ENCODE data around the gene ATP5F1D. TPM values are rescaled to one million over a fixed set of nuclear protein-coding genes. Genes with fewer than 3 reads are reported as not detected.

The ATP5F1D gene
- total and polyA plus RNA-seq, 2 of the 13 experiments (the other 11 are each of a cell fraction or from before 2014, with no cell fraction given), result 39.4 to 78.7 TPM

DNA sequence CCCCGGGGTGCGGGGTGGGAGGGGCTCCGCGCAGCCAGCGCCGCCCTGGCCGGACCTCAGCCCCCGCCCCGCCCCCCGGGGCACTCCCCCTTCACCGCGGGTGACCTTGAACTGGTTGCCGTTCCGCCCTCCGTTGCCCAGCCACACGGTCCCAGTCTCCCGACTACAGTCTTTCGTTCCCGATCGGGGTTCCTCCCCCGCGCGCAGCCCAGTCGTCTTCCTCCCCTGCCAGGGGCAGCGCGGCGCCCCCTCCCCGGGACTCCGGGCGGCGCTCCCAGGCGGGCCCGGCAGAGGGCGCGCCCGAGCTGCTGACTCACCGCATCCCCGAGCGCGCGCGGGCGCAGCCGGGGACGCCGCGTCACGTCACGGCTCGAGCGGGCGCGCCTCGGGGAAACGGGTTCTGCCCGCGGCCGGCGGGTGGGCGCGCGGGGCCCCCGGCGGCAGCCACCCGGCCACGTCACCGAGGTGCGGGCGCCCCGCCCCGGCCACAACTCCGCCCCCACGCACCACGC is 7.3 kb downstream of the ATP5F1D start (continued):
- TF ChIP-seq HOXA3 (CRISPR knock-in tag; IDR thresholded peaks at IDR 0.05) (0 out of 2 replicates have a peak, but pooled peaks have one; percentile 13), NFIB (CRISPR knock-in tag; IDR thresholded peaks at IDR 0.05; ENCODE audit: borderline replicate concordance) (no peak), NFATC3 (CRISPR knock-in tag; IDR thresholded peaks at IDR 0.05) (no peak), ZMYM3 (CRISPR knock-in tag; IDR thresholded peaks at IDR 0.05) (no peak), CREBL2 (CRISPR knock-in tag; IDR thresholded peaks at IDR 0.05; ENCODE audit: borderline replicate concordance) (no peak), MTA3 (CRISPR knock-in tag; IDR thresholded peaks at IDR 0.05) (no peak), ZNF326 (CRISPR knock-in tag; IDR thresholded peaks at IDR 0.05; ENCODE audit: borderline replicate concordance) (no peak), KMT2B (CRISPR knock-in tag; IDR thresholded peaks at IDR 0.05) (no peak), CEBPB (IDR thresholded peaks at IDR 0.05; ENCODE audit: borderline replicate concordance, low read depth, low read length) (no peak), ZNF616 (CRISPR knock-in tag; IDR thresholded peaks at IDR 0.05; ENCODE audit: low read depth) (no peak), CCDC6 (CRISPR knock-in tag; IDR thresholded peaks at IDR 0.05) (no peak; the same call in 1 of the 2 replicates), ZNF10 (CRISPR knock-in tag; IDR thresholded peaks at IDR 0.05; ENCODE audit: borderline replicate concordance, low read depth) (no peak), ZNF331 (CRISPR knock-in tag; IDR thresholded peaks at IDR 0.05) (no peak; the same call in 1 of the 2 replicates), ZNF558 (CRISPR knock-in tag; IDR thresholded peaks at IDR 0.05; ENCODE audit: borderline replicate concordance) (no peak), ZMAT3 (CRISPR knock-in tag; conservative IDR thresholded peaks at IDR 0.05) (no peak; the same call in 1 of the 2 replicates), LRRFIP1 (CRISPR knock-in tag; conservative IDR thresholded peaks at IDR 0.05) (no peak), KLF6 (CRISPR knock-in tag; IDR thresholded peaks at IDR 0.05) (no peak), FLYWCH1 (CRISPR knock-in tag; IDR thresholded peaks at IDR 0.05) (0 out of 2 replicates have a peak, but pooled peaks have one; percentile 9), MAZ (IDR thresholded peaks at IDR 0.05; ENCODE audit: borderline replicate concordance, low read depth, low read length) (peak; percentile 14; the same call in 1 of the 2 replicates), MAZ (CRISPR knock-in tag; IDR thresholded peaks at IDR 0.05; ENCODE audit: low read depth) (peak; percentile 68; the same call in 1 of the 2 replicates), HIVEP1 (CRISPR knock-in tag; IDR thresholded peaks at IDR 0.05) (no peak), PHF8 (CRISPR knock-in tag; IDR thresholded peaks at IDR 0.05) (peak; percentile 11; the same call in 1 of the 2 replicates), ZBTB8A (CRISPR knock-in tag; IDR thresholded peaks at IDR 0.05; ENCODE audit: borderline replicate concordance, low read depth) (no peak)
- TF ChIP-seq, protein P1, sequence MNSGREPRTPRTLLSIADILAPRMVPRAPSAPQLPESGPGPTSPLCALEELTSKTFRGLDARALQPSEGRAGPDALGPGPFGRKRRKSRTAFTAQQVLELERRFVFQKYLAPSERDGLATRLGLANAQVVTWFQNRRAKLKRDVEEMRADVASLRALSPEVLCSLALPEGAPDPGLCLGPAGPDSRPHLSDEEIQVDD (CRISPR knock-in tag; IDR thresholded peaks at IDR 0.05; ENCODE audit: borderline replicate concordance), result no peak
- TF ChIP-seq, protein P2, sequence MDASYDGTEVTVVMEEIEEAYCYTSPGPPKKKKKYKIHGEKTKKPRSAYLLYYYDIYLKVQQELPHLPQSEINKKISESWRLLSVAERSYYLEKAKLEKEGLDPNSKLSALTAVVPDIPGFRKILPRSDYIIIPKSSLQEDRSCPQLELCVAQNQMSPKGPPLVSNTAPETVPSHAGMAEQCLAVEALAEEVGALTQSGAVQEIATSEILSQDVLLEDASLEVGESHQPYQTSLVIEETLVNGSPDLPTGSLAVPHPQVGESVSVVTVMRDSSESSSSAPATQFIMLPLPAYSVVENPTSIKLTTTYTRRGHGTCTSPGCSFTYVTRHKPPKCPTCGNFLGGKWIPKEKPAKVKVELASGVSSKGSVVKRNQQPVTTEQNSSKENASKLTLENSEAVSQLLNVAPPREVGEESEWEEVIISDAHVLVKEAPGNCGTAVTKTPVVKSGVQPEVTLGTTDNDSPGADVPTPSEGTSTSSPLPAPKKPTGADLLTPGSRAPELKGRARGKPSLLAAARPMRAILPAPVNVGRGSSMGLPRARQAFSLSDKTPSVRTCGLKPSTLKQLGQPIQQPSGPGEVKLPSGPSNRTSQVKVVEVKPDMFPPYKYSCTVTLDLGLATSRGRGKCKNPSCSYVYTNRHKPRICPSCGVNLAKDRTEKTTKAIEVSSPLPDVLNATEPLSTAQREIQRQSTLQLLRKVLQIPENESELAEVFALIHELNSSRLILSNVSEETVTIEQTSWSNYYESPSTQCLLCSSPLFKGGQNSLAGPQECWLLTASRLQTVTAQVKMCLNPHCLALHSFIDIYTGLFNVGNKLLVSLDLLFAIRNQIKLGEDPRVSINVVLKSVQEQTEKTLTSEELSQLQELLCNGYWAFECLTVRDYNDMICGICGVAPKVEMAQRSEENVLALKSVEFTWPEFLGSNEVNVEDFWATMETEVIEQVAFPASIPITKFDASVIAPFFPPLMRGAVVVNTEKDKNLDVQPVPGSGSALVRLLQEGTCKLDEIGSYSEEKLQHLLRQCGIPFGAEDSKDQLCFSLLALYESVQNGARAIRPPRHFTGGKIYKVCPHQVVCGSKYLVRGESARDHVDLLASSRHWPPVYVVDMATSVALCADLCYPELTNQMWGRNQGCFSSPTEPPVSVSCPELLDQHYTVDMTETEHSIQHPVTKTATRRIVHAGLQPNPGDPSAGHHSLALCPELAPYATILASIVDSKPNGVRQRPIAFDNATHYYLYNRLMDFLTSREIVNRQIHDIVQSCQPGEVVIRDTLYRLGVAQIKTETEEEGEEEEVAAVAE (CRISPR knock-in tag; IDR thresholded peaks at IDR 0.05; ENCODE audit: borderline replicate concordance), result no peak

Data from HepG2 (cell line).